Right cardiac atrium (tissue), 5 donors: ENCODE results near the gene SORL1. TPM values are rescaled to one million over a fixed set of nuclear protein-coding genes. Genes with fewer than 3 reads are reported as not detected.

ENCODE experiments used
- ATAC-seq, 2 donors: fragments of 200-7000 bp; cut with Tn5 transposase; one replicate each; pipeline versions ENCODE4 v1.8.0 to v1.9.1; 2020; ENCODE audit warnings: moderate library complexity in 2 of 2, mild to moderate bottlenecking in 1 of 2
- DNase-seq, 3 donors: peaks; one replicate each; pipeline ENCODE4 v3.0.0-alpha.2; 2020
- H3K27ac ChIP-seq: one replicate; pipeline ENCODE4 v1.5.1; 2013; ENCODE audit warnings: mild to moderate bottlenecking, low read length, control low read depth, moderate library complexity
- H3K27me3 ChIP-seq: one replicate; pipeline ENCODE4 v1.6.1; 2013; ENCODE audit not compliant: control insufficient read depth, insufficient read depth
- H3K4me1 ChIP-seq: one replicate; pipeline ENCODE4 v1.6.1; 2013; ENCODE audit warnings: low read length; ENCODE audit not compliant: control insufficient read depth, insufficient read depth
- H3K4me3 ChIP-seq: one replicate; pipeline ENCODE4 v1.5.1; 2013; ENCODE audit warnings: low read length, control low read depth
- H3K9me3 ChIP-seq: one replicate; pipeline ENCODE4 v1.6.1; 2013; ENCODE audit warnings: low read length; ENCODE audit not compliant: control insufficient read depth
- WGBS: extraction: QIAGEN DNeasy Blood & Tissue Kit; methylation state at CpG from one replicate; pipeline ENCODE4 v1.1.7; 2013; 5-methylcytosine and 5-hydroxymethylcytosine counted together
- intact Hi-C, 4 donors: fragments of 100-400 bp; cut with DNase I; formaldehyde crosslinking; loops; one replicate each; pipeline versions ENCODE4 v1.11.0 to v1.14.0; 2022 to 2023
- polyA plus RNA-seq: library from polyadenylated mRNA; stranded (reverse); fragments of 200-250 nt; gene quantifications from one replicate; pipeline ENCODE4 v1.2.3, GENCODE V29; 2013
- total RNA-seq, 4 donors: library from RNA; stranded (reverse); fragmentation: NEBNext Ultra II Directional; extraction: Animal tissue kit (Norgen Biotek cat#: 25700); gene quantifications; one replicate each; pipeline ENCODE4 v1.2.1, GENCODE V29; 2021
- donor health status: healthy with polysubstance abuse.
- donor health status: DM: no; HTN: yes; CAD: no.
- donor health status: DM: no; HTN: no; CAD: no.
- donor health status: DM: no; HTN: yes; CAD: no; lungs with severe emphysema.
- donor health status: DM: yes; HTN: yes; CAD: no.

The SORL1 gene
- total and polyA plus RNA-seq, 5 donors = 0.57 to 9.2 (median 5.3) TPM

- peaks cover 1% of the 10 kb centered on the region for H3K4me1 ChIP-seq
- intact Hi-C loops = loop anchor here (2.0 to 10.0 kb wide), 6 partner anchors 370 to 853 kb away; no protein-coding TSS in a partner anchor
- 84% methylated on average over 8 of the region's 8 CpGs for WGBS
- no peak overlapping the region for H3K27ac ChIP-seq
- no peaks in the 10 kb centered on the region for H3K9me3 ChIP-seq
- H3K4me3 ChIP-seq = no peak overlapping the region
- DNase-seq (no peak), ATAC-seq (no peak)
- no peaks in the 10 kb centered on the region for H3K27me3 ChIP-seq
These were observed 202.2 kb downstream of the SORL1 start for GRCh38 chr11:121654259-121654842.

- Histone ChIP-seq H3K4me3 (peak overlapping the region; percentile 16), H3K27ac (peak overlapping the region; percentile 13), H3K27me3 (no peaks in the 10 kb centered on the region), H3K9me3 (no peaks in the 10 kb centered on the region), H3K4me1 (peaks cover 1% of the 10 kb centered on the region)
- 30% methylated on average over 16 of the region's 16 CpGs for WGBS
- intact Hi-C loops = loop anchor here (2.0 to 10.0 kb wide), 8 partner anchors 87 to 852 kb away; no protein-coding TSS in a partner anchor
- ATAC-seq (peak in 1 of 2 donors; percentile 4), DNase-seq (no peak)
These were observed 202.9 kb downstream of the SORL1 start for GRCh38 chr11:121654843-121655536.

- Histone ChIP-seq H3K4me3 (peak overlapping the region; percentile 48), H3K4me1 (peaks cover 1% of the 10 kb centered on the region), H3K27me3 (no peaks in the 10 kb centered on the region), H3K27ac (peak overlapping the region; percentile 93), H3K9me3 (no peaks in the 10 kb centered on the region)
- intact Hi-C loops = loop anchor here in 3 of 4 donors (2.0 to 10.0 kb wide), 9 partner anchors 87 to 852 kb away; no protein-coding TSS in a partner anchor
- DNase-seq (peak; percentile 88 to 96 (median 95)), ATAC-seq (peak; percentile 96 to 97)
- under 1% methylated on average over 44 of the region's 44 CpGs for WGBS
These were observed 203.6 kb downstream of the SORL1 start for GRCh38 chr11:121655537-121656327.

- intact Hi-C loops = loop anchor here in 3 of 4 donors (2.0 to 10.0 kb wide), 8 partner anchors 86 to 851 kb away; no protein-coding TSS in a partner anchor
- H3K4me3 ChIP-seq = no peak overlapping the region
- peak in 2 of 3 donors; percentile 45 to 55 for DNase-seq
- H3K27me3 ChIP-seq = no peaks in the 10 kb centered on the region
- no peaks in the 10 kb centered on the region for H3K9me3 ChIP-seq
- ATAC-seq = no peak
- 51% methylated on average over 19 of the region's 19 CpGs for WGBS
- H3K27ac ChIP-seq = peak overlapping the region; percentile 93
- peaks cover 1% of the 10 kb centered on the region for H3K4me1 ChIP-seq
These were observed 204.4 kb downstream of the SORL1 start for GRCh38 chr11:121656328-121657090.

GRCh38 chr11:121657146-121657545 is 205.0 kb downstream of the SORL1 start:
- WGBS = 83% methylated on average over 6 of the region's 6 CpGs
- peak in 1 of 3 donors; percentile 22 for DNase-seq

GRCh38 chr11:121659811-121660210 is 207.7 kb downstream of the SORL1 start:
- WGBS = 93% methylated on average over 3 of the region's 3 CpGs
- DNase-seq (no peak), ATAC-seq (no peak)
- intact Hi-C loops = loop anchor here (5.0 to 10.0 kb wide), 9 partner anchors 65 to 847 kb away; no protein-coding TSS in a partner anchor
- no peaks in the 10 kb centered on the region for H3K27me3 ChIP-seq
- H3K4me1 ChIP-seq = peaks cover 1% of the 10 kb centered on the region
- no peak overlapping the region for H3K27ac ChIP-seq
- H3K9me3 ChIP-seq = no peaks in the 10 kb centered on the region
- H3K4me3 ChIP-seq = no peak overlapping the region

More at GRCh38 chr11:121657146-121657545, 205.0 kb downstream of the SORL1 start:
- no peak for ATAC-seq
- no peak overlapping the region for H3K4me3 ChIP-seq
- H3K27ac ChIP-seq = peak overlapping the region; percentile 93
- H3K27me3 ChIP-seq = no peaks in the 10 kb centered on the region
- no peaks in the 10 kb centered on the region for H3K9me3 ChIP-seq
- peaks cover 1% of the 10 kb centered on the region for H3K4me1 ChIP-seq
- intact Hi-C loops = loop anchor here in 3 of 4 donors (2.0 to 10.0 kb wide), 8 partner anchors 85 to 850 kb away; no protein-coding TSS in a partner anchor

GRCh38 chr11:121661880-121662486 is 209.9 kb downstream of the SORL1 start:
- peak overlapping the region; percentile 20 for H3K27ac ChIP-seq
- intact Hi-C loops = loop anchor here in 2 of 4 donors (5.0 to 10.0 kb wide), 2 partner anchors 63 to 435 kb away; no protein-coding TSS in a partner anchor
- peak; percentile 69 to 80 for ATAC-seq

GRCh38 chr11:121664144-121664543 is 212.0 kb downstream of the SORL1 start:
- no peak overlapping the region for H3K4me3 ChIP-seq
- no peaks in the 10 kb centered on the region for H3K9me3 ChIP-seq
- DNase-seq (no peak), ATAC-seq (no peak)
- intact Hi-C loops = loop anchor here in 2 of 4 donors (5.0 to 10.0 kb wide), 2 partner anchors 61 to 433 kb away; no protein-coding TSS in a partner anchor
- no peaks in the 10 kb centered on the region for H3K27me3 ChIP-seq
- H3K27ac ChIP-seq = no peak overlapping the region
- H3K4me1 ChIP-seq = no peaks in the 10 kb centered on the region

More at GRCh38 chr11:121661880-121662486, 209.9 kb downstream of the SORL1 start:
- no peaks in the 10 kb centered on the region for H3K4me1 ChIP-seq
- H3K4me3 ChIP-seq = no peak overlapping the region
- peak in 2 of 3 donors; percentile 38 to 44 for DNase-seq
- no peaks in the 10 kb centered on the region for H3K27me3 ChIP-seq
- 72% methylated on average over 4 of the region's 4 CpGs for WGBS
- no peaks in the 10 kb centered on the region for H3K9me3 ChIP-seq

- Histone ChIP-seq H3K9me3 (no peaks in the 10 kb centered on the region), H3K4me1 (no peaks in the 10 kb centered on the region), H3K27ac (no peak overlapping the region), H3K27me3 (no peaks in the 10 kb centered on the region), H3K4me3 (no peak overlapping the region)
- intact Hi-C loops = loop anchor here in 1 of 4 donors (10.0 kb wide), 1 partner anchor 59 kb away; no protein-coding TSS in a partner anchor
- WGBS = 75% methylated on average over 6 of the region's 6 CpGs
- DNase-seq (peak in 1 of 3 donors; percentile 25), ATAC-seq (no peak)
These were observed 213.2 kb downstream of the SORL1 start for GRCh38 chr11:121665206-121665838.
